DMS79 treated with DMSO at 0.1 percent for 48 hours (cell line): ENCODE results near the gene KCTD15.

Experiments used
- DNase-seq: peaks from one replicate; lab custom pipeline; 2025; lab: John Stamatoyannopoulos, UW

KCTD15 gene, protein sequence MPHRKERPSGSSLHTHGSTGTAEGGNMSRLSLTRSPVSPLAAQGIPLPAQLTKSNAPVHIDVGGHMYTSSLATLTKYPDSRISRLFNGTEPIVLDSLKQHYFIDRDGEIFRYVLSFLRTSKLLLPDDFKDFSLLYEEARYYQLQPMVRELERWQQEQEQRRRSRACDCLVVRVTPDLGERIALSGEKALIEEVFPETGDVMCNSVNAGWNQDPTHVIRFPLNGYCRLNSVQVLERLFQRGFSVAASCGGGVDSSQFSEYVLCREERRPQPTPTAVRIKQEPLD

DNA sequence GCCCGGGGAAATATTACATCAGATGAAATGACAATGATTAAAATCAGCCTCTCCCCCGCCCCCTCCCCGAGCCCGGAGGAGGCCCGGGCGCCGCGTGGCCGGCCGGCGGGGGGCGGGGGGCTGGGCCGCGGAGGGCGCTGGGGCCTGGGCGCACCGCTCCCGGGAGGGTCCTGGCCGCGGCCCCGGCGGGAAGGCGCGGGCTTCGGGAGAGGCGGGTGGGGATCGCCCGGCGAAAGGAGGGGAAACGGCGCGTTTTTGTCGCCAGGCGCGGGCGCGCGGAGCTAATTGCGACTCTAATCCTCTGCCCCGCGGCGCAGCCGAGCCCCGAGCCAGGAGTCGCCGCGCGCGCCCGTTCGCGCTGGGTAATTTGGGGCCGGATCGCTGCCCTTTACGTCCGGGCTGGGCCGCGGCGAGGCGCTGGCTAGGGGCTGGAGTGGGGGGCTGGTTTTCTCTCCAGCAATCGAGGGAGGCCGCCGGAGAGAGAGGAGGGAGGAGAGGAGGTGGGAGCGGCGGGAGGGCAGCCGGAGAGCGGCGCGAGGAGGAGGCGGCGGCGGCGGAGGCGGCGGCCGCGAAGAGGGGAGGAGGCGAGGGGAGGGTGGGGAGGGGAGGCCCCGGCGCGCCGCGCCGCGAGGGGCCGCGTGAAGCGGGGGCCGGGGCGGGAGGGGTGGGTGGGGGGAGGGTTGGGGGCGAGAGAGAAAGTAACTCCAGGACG is at the start of gene KCTD15:
Gene KCTD15, plus strand, starts transcription at position 707 of the 712 bp plus-strand sequence. CDS start 3,585 bp downstream, outside the sequence.
- peak; percentile 19 for DNase-seq

DNA sequence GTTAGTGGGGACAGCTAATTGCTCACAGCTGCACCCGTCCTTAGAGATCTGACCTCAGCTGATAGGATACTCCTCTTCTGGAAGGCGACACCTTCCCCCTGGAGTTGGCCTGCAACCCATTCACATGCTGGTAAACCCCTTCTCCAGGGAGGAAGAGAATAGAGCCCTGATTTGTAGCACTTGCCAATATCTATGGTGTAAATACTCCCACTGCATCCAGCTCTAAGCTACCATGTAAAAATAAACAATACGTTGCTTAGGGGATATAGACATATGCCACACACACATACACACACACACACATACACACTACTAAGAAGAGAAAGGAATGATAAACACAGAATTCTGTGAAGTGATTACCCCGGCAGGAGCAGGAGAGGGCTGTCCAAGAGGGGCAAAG is 49.4 kb upstream of the KCTD15 start:
- no peak for DNase-seq

DNA sequence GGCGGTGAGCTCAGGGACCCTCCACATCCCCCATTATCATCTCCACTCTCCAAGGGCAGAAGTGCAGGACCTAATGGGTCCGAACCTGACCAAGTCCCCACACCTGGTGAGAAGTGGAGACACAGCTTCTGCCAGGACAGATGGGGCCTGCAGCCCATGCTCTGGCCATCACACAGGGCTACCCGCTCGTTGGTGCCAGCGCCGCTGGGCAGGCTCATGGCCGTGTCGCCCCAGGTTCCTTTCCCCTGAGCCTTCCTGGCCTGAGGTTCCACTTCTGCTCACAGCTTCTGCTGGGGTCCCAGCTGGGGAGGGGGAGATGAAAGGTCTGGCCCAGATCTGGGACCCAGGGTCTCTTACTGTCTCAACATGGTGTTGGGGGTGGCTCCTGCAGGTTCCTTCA is 48.4 kb upstream of the KCTD15 start:
- DNase-seq = no peak

DNA sequence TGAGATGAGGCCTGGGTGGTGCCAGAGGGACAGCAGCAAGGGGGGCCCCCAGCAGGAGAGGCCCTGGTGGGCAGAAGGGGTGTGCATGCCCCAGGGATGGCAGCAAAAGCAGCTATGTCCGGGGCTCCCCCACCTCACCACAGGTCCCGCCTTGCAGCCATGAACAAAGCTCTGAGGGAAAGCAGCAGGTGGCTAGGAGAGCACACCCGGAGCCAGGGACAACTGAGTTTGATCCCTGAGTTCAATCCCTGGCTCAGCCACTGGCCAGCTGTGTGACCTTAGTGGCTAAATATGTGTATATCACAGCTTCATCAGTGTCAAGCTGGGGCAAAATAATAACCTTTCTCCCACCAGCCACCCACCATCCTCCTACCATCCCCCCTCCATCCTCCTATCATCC is 47.7 kb upstream of the KCTD15 start:
- no peak for DNase-seq

DNA sequence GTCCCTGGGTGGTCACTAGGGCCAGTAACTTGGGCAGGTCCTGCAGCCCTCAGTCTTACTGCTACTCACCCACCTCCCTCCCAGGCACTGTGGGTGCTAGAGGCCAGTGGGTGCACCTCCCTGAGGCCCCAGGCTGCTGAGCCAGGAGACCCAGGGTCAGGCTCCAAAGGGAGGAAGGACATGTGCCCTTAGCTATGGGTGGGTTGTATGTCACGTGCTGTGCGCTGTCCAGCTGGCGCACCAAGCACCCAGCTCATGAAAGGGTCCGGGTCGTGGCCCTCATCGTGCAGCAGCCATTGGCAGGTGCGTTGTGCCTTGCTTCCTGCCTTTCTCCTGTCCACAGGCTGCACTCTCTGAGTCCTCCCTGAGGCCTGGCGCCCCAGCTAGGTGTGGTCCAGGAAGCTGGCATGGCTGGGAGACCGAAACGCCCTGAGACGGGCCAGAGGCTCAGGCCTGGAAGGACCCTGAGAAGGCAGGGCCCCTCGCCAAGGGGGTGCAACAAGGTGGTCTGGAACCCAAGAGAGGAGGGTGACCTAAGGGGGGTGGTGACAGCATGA is 47.0 kb upstream of the KCTD15 start:
- DNase-seq = no peak

DNA sequence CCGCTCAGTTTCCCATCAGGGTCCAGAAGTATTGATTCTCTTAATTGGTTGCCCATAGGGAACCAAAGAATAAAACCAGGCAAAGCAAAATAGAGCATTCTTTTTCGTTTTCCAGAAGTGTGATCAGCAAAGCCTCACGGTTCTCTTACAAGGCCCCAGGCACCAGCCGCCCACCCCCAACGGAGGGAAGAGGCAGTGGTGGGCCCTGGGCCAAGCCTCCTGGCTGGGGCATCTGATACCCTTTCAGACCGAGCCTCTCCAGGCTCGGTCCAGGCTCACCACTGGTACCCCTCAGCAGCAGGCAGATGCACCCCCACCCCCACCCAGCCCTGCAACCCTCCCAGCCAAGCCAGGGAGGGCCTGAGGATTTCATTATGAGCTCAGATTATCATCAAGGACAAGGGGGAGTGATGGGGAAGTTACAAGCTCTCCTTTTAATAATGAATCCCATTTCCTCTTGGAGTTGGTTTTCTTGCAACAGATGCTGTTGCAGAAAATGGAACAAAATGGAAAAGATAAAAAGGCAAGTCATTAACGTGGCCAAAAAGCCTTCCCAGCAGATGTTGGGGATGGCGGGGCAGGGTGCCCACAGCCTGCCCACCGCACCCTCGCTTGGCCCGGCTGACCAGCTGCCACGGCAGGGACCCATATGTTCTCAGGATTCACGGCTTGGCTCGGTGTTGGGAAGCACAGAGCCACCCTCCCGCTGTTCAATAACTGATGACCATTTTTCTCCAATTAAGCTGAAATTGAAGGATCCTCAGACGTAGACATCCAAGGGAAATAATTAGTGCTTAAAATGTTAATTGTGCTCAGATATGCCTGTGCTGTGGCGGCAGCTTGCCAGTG is 45.9 kb upstream of the KCTD15 start:
- no peak for DNase-seq

DNA sequence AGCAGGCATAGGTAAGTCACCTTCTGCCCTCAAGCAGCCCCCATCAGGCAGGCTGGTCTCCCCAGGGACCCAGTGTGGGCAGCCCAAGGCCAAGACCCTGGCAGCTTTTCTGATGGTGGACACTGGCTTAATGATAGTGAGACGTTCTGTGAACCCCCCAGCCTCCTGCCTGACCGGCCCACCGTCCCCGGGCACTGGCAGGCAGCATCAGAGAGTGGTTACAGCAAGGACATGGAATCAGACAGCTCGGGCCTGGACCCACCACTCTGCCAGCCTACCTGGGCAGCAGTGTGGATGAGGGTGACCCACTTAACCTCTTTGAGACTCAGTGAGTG is 45.3 kb upstream of the KCTD15 start:
- no peak for DNase-seq

DNA sequence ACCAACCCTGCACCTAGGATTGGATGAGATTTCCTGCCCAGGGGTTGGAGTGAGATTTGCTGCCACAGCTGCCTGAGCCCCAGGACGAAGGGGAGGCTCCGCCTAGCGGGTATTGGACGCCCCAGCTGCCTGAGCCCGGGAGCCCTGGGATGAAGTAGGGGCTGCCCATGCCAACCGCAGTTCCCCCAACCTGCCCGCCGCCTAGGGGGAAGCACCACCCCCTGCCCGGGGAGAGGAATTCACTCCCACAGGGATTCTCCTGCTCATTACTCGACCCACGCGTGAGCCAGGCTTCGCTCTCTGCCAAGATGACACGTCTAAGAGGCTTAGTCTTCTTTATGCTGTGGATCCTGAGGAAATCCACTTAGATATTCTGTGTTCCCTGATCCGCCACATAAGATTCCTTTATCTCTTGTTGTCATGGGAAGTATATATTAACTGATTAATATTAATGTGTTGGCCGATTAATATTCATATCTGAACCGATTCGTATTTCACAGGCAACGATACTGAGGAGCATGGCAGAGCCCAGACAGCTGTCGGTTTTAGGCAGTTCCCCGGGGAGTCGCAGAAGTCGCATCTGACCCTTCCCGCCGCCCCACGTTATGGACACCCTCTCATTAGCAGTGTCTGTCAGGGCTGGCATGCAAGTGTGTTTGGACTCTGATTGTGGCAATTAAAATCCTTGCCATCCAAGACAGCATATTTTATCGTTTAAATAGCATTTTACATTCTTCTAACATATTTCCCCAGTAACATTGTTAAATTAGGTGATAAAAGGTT is 44.5 kb upstream of the KCTD15 start:
- DNase-seq = no peak

DNA sequence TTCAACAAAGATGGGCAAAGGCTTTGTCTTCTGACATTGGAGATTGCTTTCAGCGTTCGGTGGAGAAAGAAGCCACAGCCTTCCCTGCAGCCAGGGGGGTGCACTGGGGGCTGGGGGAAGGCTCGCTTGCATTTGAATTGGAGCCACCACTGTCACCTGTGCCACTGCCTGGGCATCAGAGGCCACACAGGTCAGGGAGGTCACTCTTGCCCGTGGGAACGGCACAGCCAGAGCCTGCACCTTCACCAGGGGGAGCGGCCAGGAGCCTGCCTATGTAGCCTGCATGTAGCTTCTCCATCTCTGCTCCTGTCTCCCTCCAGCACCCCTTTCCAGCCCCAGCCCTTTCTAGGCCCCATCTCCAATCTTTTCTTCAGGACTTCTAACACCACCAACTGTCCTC is 43.7 kb upstream of the KCTD15 start:
- DNase-seq = no peak

DNA sequence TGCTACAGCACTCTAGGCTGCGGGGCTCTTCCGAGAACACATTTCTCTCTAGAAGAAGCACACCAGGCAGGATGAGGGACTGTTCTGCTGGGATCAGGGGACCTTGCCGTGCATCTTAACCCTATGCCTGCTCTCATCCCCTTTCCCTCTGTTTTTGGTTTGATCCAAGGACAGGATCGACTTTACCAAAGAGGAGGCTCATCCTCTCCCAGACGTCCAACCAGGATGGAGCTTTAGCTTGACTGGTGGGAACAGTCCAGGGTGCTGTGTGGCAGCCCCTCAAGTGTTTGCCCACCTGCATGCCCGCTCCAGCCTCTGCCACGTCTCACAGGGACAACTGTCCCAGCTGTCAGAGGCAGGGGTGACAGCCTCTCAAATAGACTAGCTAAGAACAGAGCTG is 42.3 kb upstream of the KCTD15 start:
- DNase-seq = no peak

DNA sequence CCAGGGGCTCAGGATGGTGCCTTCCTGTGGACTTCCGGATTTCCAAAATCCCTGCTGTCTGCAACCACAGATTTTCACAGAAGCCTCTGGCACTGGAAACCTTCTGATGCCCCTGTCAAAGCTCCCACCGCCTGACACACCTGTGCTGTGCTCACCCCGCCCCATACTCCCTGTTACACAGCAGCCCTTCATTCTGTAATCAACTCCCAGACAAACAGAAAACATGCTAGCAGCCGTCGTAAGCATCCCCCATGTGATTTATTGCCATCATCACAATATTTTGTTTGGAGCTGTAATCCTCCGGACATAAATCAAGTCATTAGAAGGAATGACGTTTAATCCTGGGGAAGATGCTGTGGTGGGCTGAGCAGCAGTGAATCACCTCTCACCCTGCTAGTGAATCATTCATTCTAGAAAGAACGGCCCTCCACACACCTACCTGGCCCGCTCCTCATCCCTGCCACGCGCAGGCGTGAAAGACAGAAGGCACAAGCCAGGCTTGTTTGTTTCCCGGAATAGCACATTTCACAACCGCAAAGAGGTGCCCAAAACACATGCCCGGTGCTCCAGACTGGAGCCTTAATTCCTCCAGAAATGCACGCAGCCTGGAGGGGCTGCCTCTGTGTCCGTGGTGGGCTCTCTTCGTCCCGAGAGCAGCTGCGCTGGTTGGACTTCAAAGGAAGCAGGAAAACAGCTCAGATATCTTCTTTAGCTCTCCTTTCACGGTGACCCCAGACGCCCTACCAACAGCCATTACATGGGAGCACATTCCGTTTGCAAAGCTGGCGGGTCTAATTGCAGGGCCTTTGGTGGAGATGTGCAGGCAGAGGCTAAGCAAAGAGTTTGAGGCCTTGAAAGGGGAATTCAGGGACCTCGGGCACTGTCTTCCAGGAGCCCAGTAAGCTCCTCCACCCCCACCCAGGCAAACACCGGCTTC is 41.3 kb upstream of the KCTD15 start:
- DNase-seq = no peak

DNA sequence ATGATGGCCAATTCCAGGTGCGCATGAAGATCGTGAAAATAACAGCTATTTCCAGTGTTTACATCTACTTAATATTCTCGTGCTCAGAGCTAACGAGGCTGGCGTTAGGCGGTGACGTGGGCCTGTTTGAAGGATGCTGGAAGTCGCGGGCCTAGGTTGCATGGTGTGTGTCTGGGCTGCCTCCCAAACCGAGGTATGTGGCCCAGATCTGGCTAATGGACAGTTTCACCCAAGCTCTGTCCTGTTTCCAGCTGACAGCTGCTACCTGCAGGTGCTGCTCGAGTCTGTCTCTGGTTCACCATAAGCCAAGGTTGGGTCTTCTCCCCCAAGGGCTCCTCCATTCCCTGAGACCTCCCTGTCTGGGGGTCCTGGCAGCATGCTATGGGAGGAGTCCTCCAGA is 40.5 kb upstream of the KCTD15 start:
- DNase-seq = no peak

DNA sequence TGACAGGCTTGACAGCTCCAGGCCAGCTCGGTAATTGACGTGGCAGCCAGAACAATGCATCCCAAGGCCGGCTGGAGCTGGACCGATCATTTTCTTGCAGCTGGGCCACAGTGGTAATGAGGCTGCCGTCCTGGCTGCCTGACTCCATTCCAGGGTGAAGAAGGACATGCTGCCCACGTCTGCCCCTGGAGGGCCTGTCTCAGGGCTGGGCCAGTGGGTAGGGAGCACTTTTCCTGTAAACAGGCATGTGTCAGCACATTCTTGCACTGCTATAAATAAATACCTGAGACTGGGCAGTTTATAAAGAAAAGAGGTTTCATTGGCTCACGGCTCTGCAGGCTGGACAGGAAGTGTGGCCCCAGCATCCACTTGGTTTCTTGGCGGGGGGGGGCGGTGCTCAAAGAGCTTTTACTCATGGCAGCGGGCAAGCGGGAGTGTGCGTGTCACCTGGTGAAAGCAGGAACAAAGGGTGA is 38.1 kb upstream of the KCTD15 start:
- no peak for DNase-seq

DNA sequence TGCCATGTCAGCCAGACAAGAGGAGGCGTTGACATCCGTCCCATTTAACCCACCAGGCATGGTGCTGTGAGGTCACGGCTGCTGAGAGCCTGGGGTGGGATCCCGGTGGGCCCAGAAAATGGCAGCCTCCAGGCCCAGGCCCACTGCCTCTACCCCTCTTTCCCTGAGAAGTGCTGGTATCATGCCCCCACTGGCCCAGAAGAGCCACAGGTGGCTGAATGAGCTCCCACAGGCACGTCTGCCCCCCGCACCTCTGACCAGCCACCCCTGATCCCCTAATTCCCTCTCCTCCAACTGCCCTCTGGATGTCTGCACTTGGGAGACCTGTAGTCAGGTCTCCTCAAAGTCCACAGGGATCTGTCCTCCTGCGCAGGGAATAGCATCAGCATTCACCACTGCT is 37.3 kb upstream of the KCTD15 start:
- no peak for DNase-seq

DNA sequence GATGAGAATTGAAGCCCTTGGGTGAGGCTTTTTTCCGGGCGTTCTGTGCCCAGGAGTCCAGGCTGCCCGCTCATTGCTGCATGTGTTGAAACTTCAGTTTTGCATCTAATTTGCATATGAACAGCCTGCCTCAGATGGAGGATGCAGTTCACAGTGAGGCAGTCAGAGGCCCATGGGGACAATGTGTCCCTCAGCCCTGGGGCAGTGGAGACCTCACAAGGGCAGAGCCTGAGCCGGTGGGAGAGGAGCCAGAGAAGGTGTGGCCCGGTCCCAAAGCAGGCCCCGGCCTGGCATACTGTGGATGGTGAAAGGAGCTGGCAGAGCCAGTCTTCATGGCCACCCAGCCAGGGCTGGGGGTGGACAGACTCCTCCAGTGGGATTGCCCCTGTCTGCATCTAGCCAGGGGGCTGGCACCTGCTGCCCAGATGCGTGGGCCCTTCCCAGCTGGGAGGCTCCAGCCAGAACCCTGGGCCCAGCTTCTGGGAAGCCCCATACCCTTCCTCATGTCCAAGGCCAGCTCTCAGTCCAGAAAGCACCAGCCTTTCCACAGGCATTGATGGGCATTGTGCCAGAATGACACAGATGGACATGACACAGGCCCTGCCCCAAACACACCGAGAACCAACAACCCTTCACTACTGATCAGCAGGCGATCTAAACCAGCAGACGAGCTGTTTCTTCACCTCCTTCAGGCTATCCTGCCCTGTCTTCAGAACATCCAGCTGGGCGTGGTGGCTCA is 32.9 kb upstream of the KCTD15 start:
- no peak for DNase-seq

DNA sequence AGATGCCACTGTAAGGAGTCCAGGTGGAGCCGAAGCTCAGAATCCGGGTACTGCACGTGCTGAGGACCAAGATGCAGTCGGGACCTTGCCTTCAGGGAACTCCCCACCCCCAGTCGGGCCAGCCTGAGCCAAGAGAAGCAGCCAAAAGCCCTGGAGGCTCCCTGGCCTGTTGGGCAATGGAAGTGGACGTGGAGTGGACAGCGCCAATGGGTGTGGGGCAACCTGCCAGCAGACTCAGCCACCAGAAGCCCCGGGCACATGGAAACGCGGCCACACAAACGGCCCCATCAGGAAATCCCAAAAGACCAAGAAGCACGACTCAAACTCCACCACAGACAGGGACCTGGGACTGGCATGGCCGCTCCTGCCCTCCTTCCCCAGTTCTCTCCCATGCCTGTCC is 30.0 kb upstream of the KCTD15 start:
- no peak for DNase-seq

DNA sequence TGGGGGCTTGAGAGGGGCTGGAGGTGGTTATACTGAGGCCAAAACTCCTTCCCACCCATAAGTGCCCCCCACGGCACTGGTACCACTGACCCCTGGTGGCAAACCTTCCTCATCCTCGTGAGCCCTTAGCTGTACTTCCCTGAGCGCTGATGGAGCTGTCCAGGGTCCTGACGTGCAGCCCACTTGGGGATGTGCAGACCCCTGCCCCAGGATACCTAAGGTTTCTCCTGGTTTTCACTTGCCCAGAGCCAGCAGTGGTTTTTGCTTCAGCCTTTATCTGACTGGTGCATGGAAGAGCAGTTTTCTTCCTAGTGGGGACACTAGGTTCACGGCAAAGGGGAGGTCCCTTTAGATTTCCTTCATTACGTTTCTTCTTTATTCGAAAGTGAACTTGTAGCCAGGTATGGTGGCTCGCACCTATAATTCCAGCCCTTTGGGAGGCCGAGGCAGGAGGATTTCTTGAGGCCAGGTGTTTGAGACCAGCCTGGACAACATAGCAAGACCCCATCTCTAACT is 28.7 kb upstream of the KCTD15 start:
- no peak for DNase-seq

DNA sequence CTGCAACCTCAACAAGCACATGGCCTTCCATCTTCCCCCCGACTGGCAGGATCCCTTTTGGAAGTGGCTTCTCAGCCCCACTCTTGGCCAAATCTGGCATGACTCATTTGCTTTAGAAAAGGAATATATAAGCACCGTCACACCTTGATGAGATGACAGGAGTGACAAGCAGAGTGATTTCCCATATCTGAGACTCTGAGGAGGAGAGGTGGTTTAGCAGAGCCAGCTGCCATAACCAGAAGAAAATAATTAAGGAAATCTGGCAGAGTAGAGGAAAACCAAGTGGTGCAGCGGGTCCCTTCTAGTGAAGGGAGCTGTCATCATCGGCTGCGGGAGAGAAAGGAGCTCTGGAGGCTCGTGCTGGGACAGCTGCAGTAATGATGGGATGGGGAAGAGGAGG is 27.5 kb upstream of the KCTD15 start:
- peak; percentile 16 for DNase-seq

DNA sequence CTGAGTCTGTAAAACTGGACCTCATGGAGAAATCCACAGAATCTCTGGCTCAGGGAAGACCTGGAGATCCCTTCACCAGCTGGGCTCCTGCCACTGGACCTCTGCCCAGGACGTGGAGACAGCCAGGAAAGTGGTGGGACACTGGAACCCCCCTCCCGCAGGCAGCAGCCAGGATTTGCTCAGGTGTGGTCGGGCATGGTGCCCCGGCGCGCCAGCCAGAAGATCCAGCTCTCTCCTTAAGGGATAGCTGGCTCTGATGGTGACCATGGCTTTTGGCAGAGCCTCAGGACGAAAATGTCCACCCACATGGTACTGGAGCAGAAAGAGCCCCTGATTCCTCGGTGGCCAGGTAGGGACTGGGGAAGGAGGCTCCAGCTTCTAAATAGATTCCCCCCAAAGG is 26.6 kb upstream of the KCTD15 start:
- DNase-seq = no peak
